H1 (cell line): Measurements from ENCODE around the gene SNCAIP.

Source experiments
- BACH1 ChIP-seq: IDR thresholded peaks from 2 replicates; pipeline ENCODE4 v1.6.1; 2012; ENCODE audit warnings: low read length, improper control_type of control experiment
- CTCF ChIP-seq, 3 experiments: IDR thresholded peaks; 1 replicate in 2 of 3; 2 replicates in 1 of 3; pipeline versions ENCODE4 v1.5.1 to v1.6.1; 2011; ENCODE audit warnings: low read length in 3 of 3, mild to moderate bottlenecking in 3 of 3, inconsistent platforms in 2 of 3, low read depth in 1 of 3, moderate library complexity in 1 of 3; ENCODE audit not compliant: insufficient read depth in 1 of 3; ENCODE audit errors: control extremely low read depth in 1 of 3
- EZH2 ChIP-seq: fragments of 200-600 bp; sonication (generic); IDR thresholded peaks from 2 replicates; pipeline ENCODE4 v1.7.1; 2012; ENCODE audit warnings: low read depth, mild to moderate bottlenecking, moderate library complexity, low read length, inconsistent platforms; ENCODE audit not compliant: severe bottlenecking
- PHF8 ChIP-seq: fragments of 200-600 bp; sonication (generic); conservative IDR thresholded peaks from 2 replicates; pipeline ENCODE4 v1.7.1; 2012; ENCODE audit warnings: low read depth, mild to moderate bottlenecking, inconsistent platforms, low read length, moderate library complexity
- POLR2A ChIP-seq, 2 experiments: IDR thresholded peaks; 1 replicate in 1 of 2; 2 replicates in 1 of 2; pipeline ENCODE4 v1.6.1; 2011; ENCODE audit warnings: low read depth in 2 of 2, low read length in 2 of 2, mild to moderate bottlenecking in 2 of 2; ENCODE audit errors: control extremely low read depth in 1 of 2
- POLR2AphosphoS5 ChIP-seq: IDR thresholded peaks from 2 replicates; pipeline ENCODE4 v1.6.1; 2011; ENCODE audit warnings: low read depth, low read length
- POU5F1 ChIP-seq: IDR thresholded peaks from 2 replicates; pipeline ENCODE4 v1.6.1; 2011; ENCODE audit warnings: low read depth, mild to moderate bottlenecking, low read length, moderate library complexity
- TF ChIP-seq, protein P1 (sequence below): IDR thresholded peaks from 2 replicates; pipeline ENCODE4 v1.6.1; 2012; ENCODE audit warnings: inconsistent platforms

DNA sequence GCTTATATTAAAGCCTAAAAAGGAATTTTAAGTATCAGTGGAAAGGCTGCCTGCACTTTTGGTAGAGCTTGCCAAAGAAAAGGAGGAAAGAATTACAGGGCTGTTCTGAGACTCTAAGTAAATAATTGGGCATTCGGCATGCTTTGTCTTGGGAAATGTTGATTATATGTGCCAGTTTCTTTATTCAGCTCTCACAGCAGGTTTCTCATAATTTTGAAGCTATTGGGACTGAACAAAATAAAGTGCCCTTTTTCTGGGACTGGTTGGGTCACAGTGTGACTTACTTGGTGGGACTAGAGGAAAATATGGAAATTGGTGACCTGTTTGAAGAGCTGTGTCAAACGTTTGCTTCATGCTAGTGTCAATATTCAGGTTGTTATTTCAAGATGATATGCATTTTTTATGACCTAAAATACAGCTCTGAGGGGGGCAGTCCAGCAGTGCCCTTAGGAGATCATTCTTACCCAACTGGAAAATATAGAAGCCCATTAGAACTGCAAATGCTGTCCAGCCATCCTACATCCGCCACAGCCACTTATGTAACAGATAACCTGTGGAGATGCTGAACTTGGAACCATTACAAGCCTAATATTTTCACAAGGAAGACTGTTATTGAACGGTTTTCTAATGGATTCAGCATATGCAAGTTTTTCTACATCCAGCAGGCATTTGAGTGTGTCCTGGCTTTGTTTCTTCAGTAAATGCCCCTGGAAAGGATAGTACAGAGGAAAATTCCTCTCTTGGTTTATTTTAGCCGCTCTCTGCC is 122.4 kb downstream of the SNCAIP start:
- TF ChIP-seq CTCF (IDR thresholded peaks at IDR 0.05; ENCODE audit: control extremely low read depth in 1 of 3, insufficient read depth in 1 of 3, low read depth in 1 of 3, low read length in 3 of 3) (no peak), POLR2AphosphoS5 (no peak), BACH1 (no peak), PHF8 (no peak), POLR2A (IDR thresholded peaks at IDR 0.05; ENCODE audit: control extremely low read depth in 1 of 2, low read depth in 2 of 2, low read length in 2 of 2) (no peak), EZH2 (no peak), POU5F1 (no peak)
- TF ChIP-seq, protein P1, sequence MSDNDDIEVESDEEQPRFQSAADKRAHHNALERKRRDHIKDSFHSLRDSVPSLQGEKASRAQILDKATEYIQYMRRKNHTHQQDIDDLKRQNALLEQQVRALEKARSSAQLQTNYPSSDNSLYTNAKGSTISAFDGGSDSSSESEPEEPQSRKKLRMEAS: no peak
